ENCODE measurements around the gene FABP1. TPM values are rescaled to one million over a fixed set of nuclear protein-coding genes. Genes with fewer than 3 reads are reported as not detected.

Gene FABP1
- total RNA-seq, 4 donors from 2014 or later, result not detected

DNA sequence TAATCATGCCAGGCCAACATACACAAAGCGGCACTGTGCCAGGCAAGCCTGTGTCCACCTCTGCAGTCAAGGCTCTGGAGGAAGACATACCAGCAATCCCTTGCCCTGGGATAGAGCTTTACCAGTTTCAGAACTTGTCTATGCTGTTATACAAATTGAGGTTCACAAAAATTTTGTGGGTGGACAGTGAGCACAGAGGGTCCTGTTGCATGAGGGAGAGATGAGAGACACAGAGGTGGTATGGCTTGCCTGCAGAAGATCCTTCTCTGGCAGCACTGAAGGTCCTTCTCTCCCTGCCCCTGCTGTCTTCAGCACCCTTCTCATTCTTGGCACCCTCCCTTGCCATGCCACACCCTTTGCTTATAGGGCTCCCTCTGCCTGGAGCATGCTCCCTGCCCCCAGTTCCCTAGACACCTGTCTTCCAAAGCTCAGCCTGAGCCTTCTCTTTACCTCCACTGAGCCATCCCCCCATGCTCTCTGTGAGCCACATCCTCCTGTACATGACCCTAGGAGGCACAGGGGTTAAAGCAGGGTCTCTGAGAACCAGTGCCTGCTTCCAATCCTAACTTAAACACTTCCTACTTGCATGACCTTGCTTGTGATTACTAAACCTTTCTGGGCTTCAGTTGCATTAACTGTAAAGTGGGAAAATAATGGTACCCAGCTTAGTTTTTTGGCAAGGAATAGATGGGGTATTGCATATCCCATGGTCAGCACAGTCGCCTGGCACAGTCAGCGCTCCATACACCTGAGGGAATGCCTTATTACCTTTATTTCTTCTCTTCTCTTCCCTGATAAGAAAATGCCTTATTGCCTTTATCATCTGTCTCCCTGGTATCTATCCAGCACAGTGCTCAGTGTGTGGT is 857 bp downstream of the FABP1 start:
- no peak for DNase-seq
- Histone ChIP-seq H3K27ac (no peak overlapping the region), H3K4me3 (no peak overlapping the region), H3K36me3 (no peaks in the 10 kb centered on the region), H3K4me1 (no peaks in the 10 kb centered on the region), H3K9me3 (no peaks in the 10 kb centered on the region), H3K27me3 (peaks cover 0 to 46% (median 0%) of the 10 kb centered on the region in 4 donors)
- intact Hi-C loops (cut with DNase I), result no loop called here
- TF ChIP-seq POLR2A (IDR thresholded peaks at IDR 0.05), result no peak
- TF ChIP-seq, protein P1, sequence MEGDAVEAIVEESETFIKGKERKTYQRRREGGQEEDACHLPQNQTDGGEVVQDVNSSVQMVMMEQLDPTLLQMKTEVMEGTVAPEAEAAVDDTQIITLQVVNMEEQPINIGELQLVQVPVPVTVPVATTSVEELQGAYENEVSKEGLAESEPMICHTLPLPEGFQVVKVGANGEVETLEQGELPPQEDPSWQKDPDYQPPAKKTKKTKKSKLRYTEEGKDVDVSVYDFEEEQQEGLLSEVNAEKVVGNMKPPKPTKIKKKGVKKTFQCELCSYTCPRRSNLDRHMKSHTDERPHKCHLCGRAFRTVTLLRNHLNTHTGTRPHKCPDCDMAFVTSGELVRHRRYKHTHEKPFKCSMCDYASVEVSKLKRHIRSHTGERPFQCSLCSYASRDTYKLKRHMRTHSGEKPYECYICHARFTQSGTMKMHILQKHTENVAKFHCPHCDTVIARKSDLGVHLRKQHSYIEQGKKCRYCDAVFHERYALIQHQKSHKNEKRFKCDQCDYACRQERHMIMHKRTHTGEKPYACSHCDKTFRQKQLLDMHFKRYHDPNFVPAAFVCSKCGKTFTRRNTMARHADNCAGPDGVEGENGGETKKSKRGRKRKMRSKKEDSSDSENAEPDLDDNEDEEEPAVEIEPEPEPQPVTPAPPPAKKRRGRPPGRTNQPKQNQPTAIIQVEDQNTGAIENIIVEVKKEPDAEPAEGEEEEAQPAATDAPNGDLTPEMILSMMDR (IDR thresholded peaks at IDR 0.05), result no peak
- WGBS, 2 donors, result 80 to 84% methylated on average over 2 to 3 of the region's 3 CpGs

DNA sequence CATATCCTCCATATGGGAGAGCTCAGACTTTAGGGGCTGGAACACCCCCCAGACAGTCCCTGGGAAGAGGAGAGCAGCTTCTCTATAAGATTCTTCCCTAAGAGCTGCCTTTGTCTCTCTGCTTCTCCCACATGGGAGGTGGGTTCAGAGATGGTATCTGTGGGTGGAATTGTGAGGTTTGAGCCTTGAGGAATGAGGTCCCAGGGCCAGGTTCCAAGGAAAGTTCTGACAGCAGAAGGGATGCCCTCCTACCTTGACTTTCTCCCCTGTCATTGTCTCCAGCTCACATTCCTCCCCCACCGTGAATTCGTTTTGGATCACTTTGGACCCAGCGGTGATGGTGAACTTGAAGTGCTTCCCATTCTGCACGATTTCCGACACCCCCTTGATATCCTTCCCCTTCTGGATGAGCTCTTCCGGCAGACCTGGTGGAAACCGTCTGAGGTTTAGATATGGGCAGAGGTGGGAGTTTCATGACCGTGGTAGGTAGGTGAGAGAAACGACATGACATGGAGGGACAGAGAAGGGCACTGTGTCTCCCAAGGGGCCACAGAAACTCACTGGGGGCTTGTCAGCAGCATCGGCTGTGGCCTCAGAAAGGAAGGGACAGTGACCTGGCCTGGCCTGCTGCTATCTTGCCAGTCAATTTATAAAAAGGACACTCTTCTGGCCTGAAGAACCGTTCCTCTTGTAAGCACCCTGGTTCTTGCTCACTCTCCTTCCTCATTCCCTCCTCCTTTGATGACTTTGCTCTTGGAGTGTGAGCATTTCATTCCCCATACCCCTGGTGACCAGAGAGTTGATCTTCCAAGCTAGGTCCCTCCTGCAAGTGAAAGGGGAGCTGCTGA is 1.7 kb downstream of the FABP1 start:
- TF ChIP-seq POLR2A (IDR thresholded peaks at IDR 0.05), result no peak
- TF ChIP-seq, protein P1 (IDR thresholded peaks at IDR 0.05), result no peak
- Histone ChIP-seq H3K27me3 (peaks cover 0 to 46% (median 0%) of the 10 kb centered on the region in 4 donors), H3K4me3 (no peak overlapping the region), H3K4me1 (no peaks in the 10 kb centered on the region), H3K9me3 (no peaks in the 10 kb centered on the region), H3K36me3 (no peaks in the 10 kb centered on the region), H3K27ac (no peak overlapping the region)
- 79 to 83% methylated on average over 10 to 11 of the region's 11 CpGs for WGBS, 2 donors
- no peak for DNase-seq
- intact Hi-C loops (cut with DNase I), result no loop called here

DNA sequence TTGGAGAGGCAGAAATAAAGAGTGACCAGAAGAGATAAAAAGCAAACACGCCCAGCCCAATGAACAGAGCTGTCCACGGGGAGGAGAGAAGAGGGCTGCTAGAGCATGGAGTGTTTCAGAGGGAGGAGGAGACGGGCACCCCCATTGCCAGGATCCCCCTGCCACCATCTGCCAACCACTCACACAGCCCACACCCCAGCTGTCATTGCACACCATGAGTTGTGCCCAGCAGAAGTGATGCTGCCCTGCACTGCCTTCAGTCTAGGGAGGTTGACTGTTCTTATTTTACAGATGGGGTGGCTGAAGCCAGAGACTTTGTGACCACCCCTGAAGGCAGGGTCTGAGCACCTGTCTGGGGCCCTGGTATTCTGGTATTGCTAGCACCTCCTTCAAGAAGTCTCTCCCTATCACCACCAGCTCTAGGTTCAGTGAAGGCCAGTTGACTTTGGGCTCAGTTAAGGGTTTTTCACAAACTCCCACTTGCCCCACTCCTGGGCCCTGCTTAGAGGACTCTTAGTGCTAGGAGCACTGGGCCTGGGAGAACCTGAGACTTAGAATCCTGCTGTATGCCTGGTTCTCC is 2.4 kb downstream of the FABP1 start:
- no peak for DNase-seq
- Histone ChIP-seq H3K27ac (no peak overlapping the region), H3K4me3 (no peak overlapping the region), H3K36me3 (no peaks in the 10 kb centered on the region), H3K9me3 (no peaks in the 10 kb centered on the region), H3K27me3 (peaks cover 0 to 46% (median 0%) of the 10 kb centered on the region in 4 donors), H3K4me1 (no peaks in the 10 kb centered on the region)
- 53 to 76% methylated on average over 3 of the region's 3 CpGs for WGBS, 2 donors
- intact Hi-C loops (cut with DNase I), result no loop called here
- TF ChIP-seq, protein P1 (IDR thresholded peaks at IDR 0.05), result no peak
- no peak for TF ChIP-seq POLR2A (IDR thresholded peaks at IDR 0.05)

DNA sequence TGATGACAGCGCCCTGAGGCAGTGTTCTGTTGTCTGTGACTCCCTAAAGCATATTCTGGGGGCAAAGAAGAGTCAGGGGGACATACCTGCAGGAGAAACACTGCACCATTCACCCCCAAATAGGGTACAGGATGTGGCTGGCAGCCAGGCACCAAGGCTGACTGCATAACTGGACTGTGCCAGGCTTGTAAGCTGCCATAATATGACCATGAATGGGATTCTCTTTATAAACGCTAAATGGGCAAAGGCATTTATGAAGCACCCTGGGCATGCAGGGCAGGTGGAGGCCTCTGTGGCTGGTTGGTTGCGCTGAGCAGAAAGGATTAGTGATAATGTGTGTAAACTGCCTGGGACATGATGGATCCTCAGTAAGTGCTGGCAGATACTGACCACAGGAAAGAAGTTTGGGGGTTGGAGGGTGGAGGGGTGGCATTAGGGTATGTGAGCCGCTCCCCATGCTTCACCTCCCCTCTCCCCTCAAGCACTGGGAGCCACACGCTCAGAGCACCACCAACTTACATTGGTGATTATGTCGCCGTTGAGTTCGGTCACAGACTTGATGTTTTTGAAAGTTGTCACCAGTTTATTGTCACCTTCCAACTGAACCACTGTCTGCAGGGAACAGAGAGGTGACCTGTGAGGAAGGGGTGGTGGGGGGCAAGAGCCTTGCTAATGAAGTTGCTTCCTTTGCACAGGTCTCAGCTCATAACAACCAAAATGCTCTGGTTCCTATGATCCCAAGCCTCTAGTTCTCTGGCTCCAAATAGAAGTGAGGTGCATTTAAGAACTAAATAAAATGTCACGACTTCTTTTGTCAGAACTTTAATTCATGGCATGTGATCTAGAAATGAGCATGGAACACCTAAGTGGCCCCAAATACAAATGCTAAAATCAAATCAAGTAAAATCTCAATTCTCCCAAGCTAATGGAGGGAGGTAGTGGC is 3.6 kb downstream of the FABP1 start:
- Histone ChIP-seq H3K9me3 (no peaks in the 10 kb centered on the region), H3K4me3 (no peak overlapping the region), H3K4me1 (no peaks in the 10 kb centered on the region), H3K27me3 (peaks cover 0 to 52% (median 0%) of the 10 kb centered on the region in 4 donors), H3K27ac (no peak overlapping the region), H3K36me3 (no peaks in the 10 kb centered on the region)
- WGBS, 2 donors, result 72 to 77% methylated on average over 9 of the region's 9 CpGs
- intact Hi-C loops (cut with DNase I), result no loop called here
- DNase-seq, result no peak
- TF ChIP-seq POLR2A (IDR thresholded peaks at IDR 0.05), result no peak
- TF ChIP-seq, protein P1 (IDR thresholded peaks at IDR 0.05), result no peak
